DND-41 (cell line): ENCODE results near the gene ANAPC5.

Experiments
- CTCF ChIP-seq: IDR thresholded peaks from 2 replicates; pipeline ENCODE4 v1.5.1; 2012; ENCODE audit warnings: borderline replicate concordance, low read length, moderate library complexity, mild to moderate bottlenecking; ENCODE audit not compliant: poor library complexity, severe bottlenecking; ENCODE audit errors: extremely low read depth
- EZH2 ChIP-seq: IDR thresholded peaks from 3 replicates; pipeline ENCODE4 v1.6.1; 2012; ENCODE audit warnings: borderline replicate concordance, low read depth, mild to moderate bottlenecking, moderate library complexity, low read length, inconsistent platforms; ENCODE audit not compliant: severe bottlenecking

DNA sequence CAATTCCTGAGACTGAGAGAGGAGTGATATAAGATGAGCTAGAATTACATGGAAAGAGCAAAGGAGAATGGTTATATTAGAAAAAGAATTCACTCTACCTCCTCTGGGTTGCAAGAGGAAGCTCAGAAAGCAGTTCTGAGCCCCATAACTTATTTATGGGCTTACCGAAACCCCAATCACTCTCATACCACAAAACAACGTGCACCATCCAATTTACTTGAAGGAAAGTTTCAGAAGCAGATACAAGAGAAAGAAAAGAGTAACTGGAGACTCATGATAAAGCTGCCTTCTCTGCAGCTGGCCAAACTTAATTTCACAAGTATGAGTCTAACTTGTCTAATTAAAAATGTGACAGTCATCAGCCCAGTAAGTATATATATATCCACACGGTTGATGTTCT lies 28.3 kb downstream of the ANAPC5 start:
- TF ChIP-seq CTCF (no peak), EZH2 (no peak)
